PC-9 (cell line): ENCODE measurements around the gene GPR151. TPM values are rescaled to one million over a fixed set of nuclear protein-coding genes. Genes with fewer than 3 reads are reported as not detected.
A peak's percentile ranks its signal among the peaks of the same experiment; 100 is the strongest.

Source experiments
- BruUV-seq: library from RNA; stranded (reverse); fragments of 400-500 nt; replicated peaks from 2 replicates; lab custom pipeline; 2021; lab: Mats Ljungman, UMichigan
- CTCF ChIA-PET: fragments of 300-600 bp; sonication (Branson Sonifier 250); formaldehyde crosslinking; loops from one replicate; lab custom pipeline; 2022; ENCODE audit warnings: antibody characterized with exemption; lab: Charles Lee
- POLR2A ChIA-PET: fragments of 300-600 bp; sonication (Branson Sonifier 250); formaldehyde crosslinking; loops from one replicate; lab custom pipeline; 2022; ENCODE audit warnings: antibody characterized with exemption; ENCODE audit not compliant: unreplicated experiment; lab: Charles Lee
- DNase-seq, 2 experiments: peaks; one replicate each; pipeline versions ENCODE4 v3.0.0 to v3.0.0-alpha.2; 2015 to 2022; ENCODE audit warnings: mixed read lengths in 1 of 2
- H2AFZ ChIP-seq: fragments of 200-600 bp; sonication (generic); 2 replicates; pipeline ENCODE4 v1.8.1; 2017; ENCODE audit warnings: antibody characterized with exemption
- H3F3A ChIP-seq: fragments of 200-600 bp; sonication (generic); 2 replicates; pipeline ENCODE4 v1.8.1; 2017; ENCODE audit warnings: antibody characterized with exemption, mild to moderate bottlenecking, low read depth; ENCODE audit not compliant: insufficient read depth
- H3K27ac ChIP-seq: fragments of 200-600 bp; sonication (generic); 2 replicates; pipeline ENCODE4 v1.6.1; 2016; ENCODE audit warnings: mixed run types
- H3K27me3 ChIP-seq: fragments of 200-600 bp; sonication (generic); 2 replicates; pipeline ENCODE4 v1.6.1; 2016; ENCODE audit warnings: low read depth, mixed run types; ENCODE audit not compliant: insufficient read depth
- H3K36me3 ChIP-seq: fragments of 200-600 bp; sonication (generic); 2 replicates; pipeline ENCODE4 v1.6.1; 2016; ENCODE audit warnings: low read depth, mixed run types
- H3K4me1 ChIP-seq: fragments of 200-600 bp; sonication (generic); replicated peaks from 2 replicates; pipeline ENCODE4 v1.6.1; 2016; ENCODE audit warnings: mixed run types; ENCODE audit not compliant: insufficient read depth
- H3K4me2 ChIP-seq: fragments of 200-600 bp; sonication (generic); 2 replicates; pipeline ENCODE4 v1.6.1; 2017; ENCODE audit warnings: mixed run types
- H3K4me3 ChIP-seq: fragments of 200-600 bp; sonication (generic); 2 replicates; pipeline ENCODE4 v1.6.1; 2016; ENCODE audit warnings: mixed run types
- H3K79me2 ChIP-seq: fragments of 200-600 bp; sonication (generic); 2 replicates; pipeline ENCODE4 v1.6.1; 2017; ENCODE audit warnings: low read depth, mixed run types
- H3K9me2 ChIP-seq: fragments of 200-600 bp; sonication (generic); 2 replicates; pipeline ENCODE4 v1.8.1; 2017; ENCODE audit warnings: mild to moderate bottlenecking; ENCODE audit not compliant: insufficient read depth
- H3K9me3 ChIP-seq: fragments of 200-600 bp; sonication (generic); 2 replicates; pipeline ENCODE4 v1.8.1; 2016; ENCODE audit warnings: low read depth; ENCODE audit not compliant: insufficient read depth
- H4K20me1 ChIP-seq: fragments of 200-600 bp; sonication (generic); 2 replicates; pipeline ENCODE4 v1.8.1; 2017; ENCODE audit not compliant: insufficient read depth
- CTCF ChIP-seq: fragments of 200-600 bp; sonication (generic); conservative IDR thresholded peaks from 2 replicates; pipeline ENCODE4 v1.6.1; 2017; ENCODE audit warnings: mixed run types, antibody characterized with exemption, mild to moderate bottlenecking, moderate library complexity
- EZH2 ChIP-seq: fragments of 200-600 bp; sonication (generic); IDR thresholded peaks from 2 replicates; pipeline ENCODE4 v1.8.0; 2017; ENCODE audit warnings: antibody characterized with exemption, low read depth
- intact Hi-C: fragments of 100-400 bp; cut with micrococcal nuclease; formaldehyde crosslinking; loops from one replicate; pipeline ENCODE4 v1.10.0; 2022; ENCODE audit not compliant: unreplicated experiment
- total RNA-seq: library from RNA; stranded (reverse); gene quantifications from 2 replicates; pipeline ENCODE4 v1.2.3, GENCODE V29; 2021

GPR151 gene
- total RNA-seq, 1 experiment from 2014 or later, result not detected

- Histone ChIP-seq H3K4me2 (no peak overlapping the region), H3K27ac (no peak overlapping the region), H3K4me1 (no peaks in the 10 kb centered on the region), H3F3A (0 out of 2 replicates have a peak, but pooled peaks cover 3% of the 10 kb centered on the region), H2AFZ (no peak overlapping the region), H3K27me3 (peaks cover 26% of the 10 kb centered on the region), H4K20me1 (peaks cover 3% of the 10 kb centered on the region), H3K79me2 (no peaks in the 10 kb centered on the region), H3K36me3 (no peaks in the 10 kb centered on the region), H3K9me3 (no peaks in the 10 kb centered on the region), H3K9me2 (no peaks in the 10 kb centered on the region), H3K4me3 (no peak overlapping the region)
- TF ChIP-seq CTCF, result no peak
- no peak for TF ChIP-seq EZH2
- intact Hi-C loops, result no loop called here
- no TSS peak for BruUV-seq
- CTCF ChIA-PET, result no interaction called here
- POLR2A ChIA-PET, result no interaction called here
- DNase-seq, result no peak
Measured at GRCh38 chr5:146519554-146519953, 3.6 kb upstream of the GPR151 start.

- no peak for DNase-seq
- intact Hi-C loops, result no loop called here
- Histone ChIP-seq H3K9me2 (no peaks in the 10 kb centered on the region), H2AFZ (no peak overlapping the region), H3K9me3 (no peaks in the 10 kb centered on the region), H3K36me3 (peaks cover 3% of the 10 kb centered on the region; the same call in 1 of the 2 replicates), H3K4me3 (no peak overlapping the region), H3K79me2 (no peaks in the 10 kb centered on the region), H3F3A (peaks cover 14% of the 10 kb centered on the region), H4K20me1 (peaks cover 5% of the 10 kb centered on the region), H3K27me3 (no peaks in the 10 kb centered on the region), H3K4me2 (no peak overlapping the region), H3K4me1 (no peaks in the 10 kb centered on the region), H3K27ac (no peak overlapping the region)
- CTCF ChIA-PET, result no interaction called here
- no TSS peak for BruUV-seq
- no peak for TF ChIP-seq EZH2
- no peak for TF ChIP-seq CTCF
- POLR2A ChIA-PET, result no interaction called here
Measured at GRCh38 chr5:146515473-146516150, 378 bp downstream of the GPR151 start.

- no peak for TF ChIP-seq CTCF
- TF ChIP-seq EZH2, result no peak
- Histone ChIP-seq H3K9me3 (no peaks in the 10 kb centered on the region), H3K4me3 (no peak overlapping the region), H3K79me2 (no peaks in the 10 kb centered on the region), H4K20me1 (peaks cover 5% of the 10 kb centered on the region), H2AFZ (no peak overlapping the region), H3K27ac (no peak overlapping the region), H3K27me3 (no peaks in the 10 kb centered on the region), H3K36me3 (peaks cover 12% of the 10 kb centered on the region; the same call in 1 of the 2 replicates), H3K9me2 (no peaks in the 10 kb centered on the region), H3F3A (peaks cover 14% of the 10 kb centered on the region), H3K4me1 (no peaks in the 10 kb centered on the region), H3K4me2 (no peak overlapping the region)
- intact Hi-C loops, result loop anchor here (5.0 kb wide), 1 partner anchor 37 kb away; no protein-coding TSS in a partner anchor
- CTCF ChIA-PET, result no interaction called here
- TSS peak; percentile 7 for BruUV-seq
- no peak for DNase-seq
- POLR2A ChIA-PET, result no interaction called here
Measured at GRCh38 chr5:146514575-146514974, 1.4 kb downstream of the GPR151 start.
